ENCODE data around the gene RPS24. TPM values are rescaled to one million over a fixed set of nuclear protein-coding genes. Genes with fewer than 3 reads are reported as not detected.

The RPS24 gene
- total and polyA plus RNA-seq, 9 of the 15 experiments (the other 6 are each of a cell fraction or from before 2014, with no cell fraction given) = 1,947 to 7,307 (median 5,944) TPM

DNA sequence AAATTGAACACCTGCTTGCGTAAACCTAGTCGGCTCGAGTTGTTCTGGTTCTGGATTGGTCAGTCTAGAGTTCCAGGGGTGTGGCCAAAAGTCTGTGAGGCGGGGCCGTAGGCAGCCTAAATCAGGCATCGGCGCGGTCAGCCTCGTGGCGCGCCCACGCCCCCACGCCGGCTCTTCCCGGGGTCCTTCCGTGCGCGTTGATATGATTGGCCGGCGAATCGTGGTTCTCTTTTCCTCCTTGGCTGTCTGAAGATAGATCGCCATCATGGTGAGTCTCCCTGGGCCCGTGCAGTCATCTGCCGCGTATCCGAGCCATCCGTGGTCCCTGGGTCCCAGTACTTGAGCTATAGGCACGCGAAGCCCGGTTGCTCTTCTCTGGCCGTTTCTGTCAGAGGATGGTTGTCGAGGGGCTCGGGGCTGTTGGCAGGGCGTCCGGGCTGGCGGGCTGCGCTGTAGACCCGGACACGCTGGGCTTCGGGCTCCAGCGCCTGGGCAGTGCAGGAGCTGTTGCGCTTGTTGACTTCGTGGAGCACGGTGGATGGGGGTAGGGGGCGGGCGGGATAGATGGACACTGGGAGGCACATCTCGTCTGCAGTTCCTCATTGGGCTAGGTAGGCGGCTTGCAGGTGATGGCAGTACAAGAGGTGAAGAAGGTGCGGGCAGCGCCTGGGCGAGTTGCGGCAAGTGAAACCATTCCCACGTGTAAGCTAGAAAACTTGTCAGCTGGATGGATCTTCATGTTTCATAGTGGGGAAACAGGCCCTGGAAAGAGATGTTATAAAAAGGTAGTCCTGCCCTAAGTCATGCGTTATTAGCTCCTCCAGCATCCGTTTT, at the start of gene RPS24 (continued):
- TF ChIP-seq ERF (CRISPR knock-in tag; IDR thresholded peaks at IDR 0.05) (no peak; the same call in 1 of the 2 replicates), HMG20B (CRISPR knock-in tag; IDR thresholded peaks at IDR 0.05) (no peak)

DNA sequence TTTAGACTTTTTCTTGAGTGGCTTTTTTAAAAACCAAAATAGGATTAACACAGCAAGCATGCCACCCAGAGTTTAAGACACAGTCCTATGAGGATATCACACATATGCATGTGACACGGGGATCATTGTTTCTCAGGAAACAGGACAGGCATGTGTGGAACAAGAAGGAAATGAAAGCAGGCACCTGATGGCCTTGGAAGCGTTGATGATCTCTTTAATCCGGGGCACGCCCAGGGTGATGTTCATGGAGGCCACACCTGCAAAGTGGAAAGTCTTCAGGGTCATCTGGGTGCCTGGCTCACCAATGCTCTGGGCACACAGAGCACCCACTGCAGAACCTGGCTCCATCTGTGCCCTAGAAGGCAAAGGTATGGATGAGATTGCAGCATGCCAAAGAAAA, 48.7 kb upstream of the RPS24 start:
- Histone ChIP-seq H2AFZ (ENCODE audit: low read depth, low read length) (no peak overlapping the region), H3K9me1 (ENCODE audit: control insufficient read depth, insufficient read depth, low read length) (no peaks in the 10 kb centered on the region), H3K4me3 (no peak overlapping the region), H3K9me3 (replicated peaks; ENCODE audit: control insufficient read depth, insufficient read depth, low read depth, low read length) (no peaks in the 10 kb centered on the region), H3K27me3 (ENCODE audit: control insufficient read depth in 2 of 2, insufficient read depth in 2 of 2, low read length in 2 of 2) (no peaks in the 10 kb centered on the region), H3K36me3 (ENCODE audit: control insufficient read depth, insufficient read depth, low read length) (peaks cover 96% of the 10 kb centered on the region), H3K9ac (ENCODE audit: insufficient read depth in 1 of 2, low read depth in 2 of 2, low read length in 2 of 2) (no peak overlapping the region), H3K27ac (ENCODE audit: extremely low read depth, low read depth, low read length) (no peak overlapping the region), H3K79me2 (ENCODE audit: control insufficient read depth, insufficient read depth, low read length) (no peaks in the 10 kb centered on the region), H4K20me1 (replicated peaks; ENCODE audit: control insufficient read depth, insufficient read depth, low read length) (no peaks in the 10 kb centered on the region), H3K4me2 (ENCODE audit: insufficient read depth, low read length) (no peak overlapping the region), H3K4me1 (replicated peaks in 1 of 2; ENCODE audit: control insufficient read depth in 2 of 2, insufficient read depth in 2 of 2, low read length in 2 of 2) (peaks cover 0 to 7% of the 10 kb centered on the region in 2 experiments; a peak in 2 of 5 replicates)
- ChIA-PET POLR2A (no interaction called here), CTCF (ENCODE audit: low intra/inter-chr PET ratio) (no interaction called here)
- WGBS (ENCODE audit: insufficient coverage, low coverage, missing lambda C conversion rate) = 94% methylated on average over 4 of the region's 4 CpGs
- intact Hi-C loops (cut with micrococcal nuclease) (loop anchor here (5.0 kb wide), 1 partner anchor 37 kb away; no protein-coding TSS in a partner anchor), in situ Hi-C loops (cut with MboI) (no loop called here)
- ATAC-seq = no peak
- no peak for FAIRE-seq
- no TSS peak for BruUV-seq (replicated peaks)
- DNase-seq (ENCODE audit: extremely low read depth in 1 of 4, low spot score in 3 of 4) = no peak
- TF ChIP-seq CBX2 (IDR thresholded peaks at IDR 0.05; ENCODE audit: insufficient read depth, low read length, poor library complexity, severe bottlenecking) (no peak), HMG20B (CRISPR knock-in tag; IDR thresholded peaks at IDR 0.05) (no peak), ZNF239 (CRISPR knock-in tag; IDR thresholded peaks at IDR 0.05) (no peak), RBM25 (IDR thresholded peaks at IDR 0.05; ENCODE audit: low read depth, low read length, severe bottlenecking) (no peak), ZNF609 (CRISPR knock-in tag; IDR thresholded peaks at IDR 0.05; ENCODE audit: borderline replicate concordance) (no peak), TEAD2 (tag; IDR thresholded peaks at IDR 0.05) (no peak), SFPQ (IDR thresholded peaks at IDR 0.05; ENCODE audit: low read depth, low read length) (no peak)
- TF ChIP-seq, protein P1, sequence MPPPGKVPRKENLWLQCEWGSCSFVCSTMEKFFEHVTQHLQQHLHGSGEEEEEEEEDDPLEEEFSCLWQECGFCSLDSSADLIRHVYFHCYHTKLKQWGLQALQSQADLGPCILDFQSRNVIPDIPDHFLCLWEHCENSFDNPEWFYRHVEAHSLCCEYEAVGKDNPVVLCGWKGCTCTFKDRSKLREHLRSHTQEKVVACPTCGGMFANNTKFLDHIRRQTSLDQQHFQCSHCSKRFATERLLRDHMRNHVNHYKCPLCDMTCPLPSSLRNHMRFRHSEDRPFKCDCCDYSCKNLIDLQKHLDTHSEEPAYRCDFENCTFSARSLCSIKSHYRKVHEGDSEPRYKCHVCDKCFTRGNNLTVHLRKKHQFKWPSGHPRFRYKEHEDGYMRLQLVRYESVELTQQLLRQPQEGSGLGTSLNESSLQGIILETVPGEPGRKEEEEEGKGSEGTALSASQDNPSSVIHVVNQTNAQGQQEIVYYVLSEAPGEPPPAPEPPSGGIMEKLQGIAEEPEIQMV (tag; conservative IDR thresholded peaks at IDR 0.05; ENCODE audit: low read depth) = no peak

All from K562 (cell line).